Tibial artery (tissue), 4 donors: ENCODE data around the gene GPRC5D.
A peak's percentile ranks its signal among the peaks of the same experiment; 100 is the strongest.

ENCODE experiments used
- DNase-seq, 2 donors: peaks; one replicate each; pipeline ENCODE4 v3.0.0-alpha.2; 2019
- H3K27ac ChIP-seq, 2 donors: fragments of 200-600 bp; sonication (generic) in 1 of 2; 1 replicate in 1 of 2; 2 replicates in 1 of 2; pipeline ENCODE4 v1.5.1; 2018 to 2019; ENCODE audit warnings: mild to moderate bottlenecking in 1 of 2
- H3K27me3 ChIP-seq, 2 donors: fragments of 200-600 bp; sonication (generic) in 1 of 2; one replicate each; pipeline versions ENCODE4 v1.5.1 to v1.6.0; 2016 to 2019
- H3K36me3 ChIP-seq, 3 donors: fragments of 200-600 bp; sonication (generic) in 2 of 3; one replicate each; pipeline ENCODE4 v1.5.1; 2016 to 2019; ENCODE audit warnings: mild to moderate bottlenecking in 2 of 3
- H3K4me1 ChIP-seq, 4 donors: fragments of 200-600 bp; sonication (generic) in 2 of 4; 1 replicate in 3 of 4; 2 replicates in 1 of 4; pipeline ENCODE4 v1.5.1; 2016 to 2019
- H3K4me3 ChIP-seq, 2 donors: fragments of 200-600 bp; sonication (generic) in 1 of 2; 1 replicate in 1 of 2; 2 replicates in 1 of 2; pipeline ENCODE4 v1.5.1; 2018 to 2019; ENCODE audit warnings: mild to moderate bottlenecking in 2 of 2
- H3K9me3 ChIP-seq, 3 donors: fragments of 200-600 bp; sonication (generic) in 1 of 3; one replicate each; pipeline ENCODE4 v1.5.1; 2016 to 2019
- CTCF ChIP-seq, 2 experiments: fragments of 200-600 bp in 1 of 2; fragments of 450-650 bp in 1 of 2; IDR thresholded peaks; one replicate each; pipeline ENCODE4 v1.5.1; 2017 to 2019; ENCODE audit warnings: antibody characterized with exemption in 2 of 2, mild to moderate bottlenecking in 1 of 2, moderate library complexity in 1 of 2
- intact Hi-C: fragments of 100-400 bp; cut with DNase I; formaldehyde crosslinking; loops from one replicate; pipeline ENCODE4 v1.15.0; 2023; ENCODE audit warnings: low total_unique reads

Gene GPRC5D

GRCh38 chr12:12979731-12980259 lies 27.8 kb upstream of the GPRC5D start:
- DNase-seq, result no peak
- no peaks in the 10 kb centered on the region for H3K9me3 ChIP-seq
- no peak overlapping the region for H3K4me3 ChIP-seq
- peaks cover 0 to 38% (median 19%) of the 10 kb centered on the region in 4 donors for H3K4me1 ChIP-seq
- no peak for TF ChIP-seq CTCF (IDR thresholded peaks at IDR 0.05)
- intact Hi-C loops, result loop anchor here (2.0 to 5.0 kb wide), 2 partner anchors 62 to 143 kb away; no protein-coding TSS in a partner anchor
- H3K36me3 ChIP-seq, result peaks cover 0 to 29% (median 21%) of the 10 kb centered on the region in 3 donors
- no peaks in the 10 kb centered on the region for H3K27me3 ChIP-seq
- H3K27ac ChIP-seq, result peak overlapping the region; percentile 41 to 67

GRCh38 chr12:12979126-12979525 lies 27.2 kb upstream of the GPRC5D start:
- no peak for TF ChIP-seq CTCF (IDR thresholded peaks at IDR 0.05)
- Histone ChIP-seq H3K4me3 (no peak overlapping the region), H3K36me3 (peaks cover 4 to 31% (median 22%) of the 10 kb centered on the region in 3 donors), H3K27ac (peak overlapping the region; percentile 41 to 67), H3K27me3 (no peaks in the 10 kb centered on the region), H3K4me1 (peaks cover 0 to 38% (median 19%) of the 10 kb centered on the region in 4 donors), H3K9me3 (no peaks in the 10 kb centered on the region)
- intact Hi-C loops, result loop anchor here (2.0 kb wide), 1 partner anchor 142 kb away; no protein-coding TSS in a partner anchor
- no peak for DNase-seq

- no peak for DNase-seq
- Histone ChIP-seq H3K27ac (peak overlapping the region; percentile 72 to 76), H3K9me3 (peaks cover 0 to 4% (median 0%) of the 10 kb centered on the region in 3 donors), H3K4me3 (no peak overlapping the region), H3K27me3 (no peaks in the 10 kb centered on the region), H3K36me3 (peaks cover 23 to 48% (median 41%) of the 10 kb centered on the region in 3 donors), H3K4me1 (peaks cover 0 to 38% (median 19%) of the 10 kb centered on the region in 4 donors)
- no peak for TF ChIP-seq CTCF (IDR thresholded peaks at IDR 0.05)
- intact Hi-C loops, result no loop called here
Observed at GRCh38 chr12:12977231-12977630, 25.3 kb upstream of the GPRC5D start.

GRCh38 chr12:12976366-12976765 lies 24.4 kb upstream of the GPRC5D start:
- Histone ChIP-seq H3K27ac (peak overlapping the region; percentile 72 to 76), H3K27me3 (no peaks in the 10 kb centered on the region), H3K4me1 (peaks cover 0 to 38% (median 19%) of the 10 kb centered on the region in 4 donors), H3K36me3 (peaks cover 30 to 48% (median 37%) of the 10 kb centered on the region in 3 donors), H3K4me3 (no peak overlapping the region), H3K9me3 (peaks cover 0 to 4% (median 0%) of the 10 kb centered on the region in 3 donors)
- TF ChIP-seq CTCF (IDR thresholded peaks at IDR 0.05), result no peak
- DNase-seq, result peak in 1 of 2 donors; percentile 63
- intact Hi-C loops, result no loop called here

- H3K36me3 ChIP-seq, result peaks cover 35 to 41% (median 39%) of the 10 kb centered on the region in 3 donors
- H3K27me3 ChIP-seq, result no peaks in the 10 kb centered on the region
- H3K9me3 ChIP-seq, result peaks cover 0 to 4% (median 0%) of the 10 kb centered on the region in 3 donors
- TF ChIP-seq CTCF (IDR thresholded peaks at IDR 0.05), result peak; percentile 31 to 35
- peak overlapping the region; percentile 72 to 76 for H3K27ac ChIP-seq
- no peak overlapping the region for H3K4me3 ChIP-seq
- DNase-seq, result peak; percentile 33 to 69
- H3K4me1 ChIP-seq, result peaks cover 0 to 36% (median 18%) of the 10 kb centered on the region in 4 donors
- intact Hi-C loops, result no loop called here
Observed at GRCh38 chr12:12975322-12976077, 23.5 kb upstream of the GPRC5D start.
